Measurements from ENCODE around the gene PCDHGA8.

- no peak for TF ChIP-seq ZFP3 (CRISPR knock-in tag; IDR thresholded peaks at IDR 0.05)
- no peak for TF ChIP-seq POU6F1 (CRISPR knock-in tag; IDR thresholded peaks at IDR 0.05; ENCODE audit: borderline replicate concordance, low read depth)
- no peak for TF ChIP-seq CSDC2 (CRISPR knock-in tag; IDR thresholded peaks at IDR 0.05)
- no peak for TF ChIP-seq TCF4 (CRISPR knock-in tag; IDR thresholded peaks at IDR 0.05; ENCODE audit: borderline replicate concordance)
- TF ChIP-seq TOX (CRISPR knock-in tag; IDR thresholded peaks at IDR 0.05; ENCODE audit: borderline replicate concordance): no peak
- no peak for TF ChIP-seq ZNF565 (CRISPR knock-in tag; conservative IDR thresholded peaks at IDR 0.05; ENCODE audit: low read depth)
- TF ChIP-seq RARB (CRISPR knock-in tag; IDR thresholded peaks at IDR 0.05): no peak
- TF ChIP-seq ZNF8 (CRISPR knock-in tag; IDR thresholded peaks at IDR 0.05): no peak
These were observed 9.1 kb upstream of the PCDHGA8 start for GRCh38 chr5:141383345-141383744.

Measured in SK-N-SH treated with all-trans-retinoic acid at 6 μM for 48 hours (cell line).